Suppressor macrophage treated with lipopolysaccharide for 1 hour (primary cell): Measurements from ENCODE around the gene RALGDS.
"Not testable (repeated sequence)": the region's sequence is repeated elsewhere in the genome, so short reads cannot be mapped to it uniquely, and the experiment has no call there.

ENCODE experiments used
- DNase-seq, 3 donors: peaks; one replicate each; pipeline ENCODE4 v3.0.0-alpha.2; 2020 to 2022

Gene RALGDS

DNA sequence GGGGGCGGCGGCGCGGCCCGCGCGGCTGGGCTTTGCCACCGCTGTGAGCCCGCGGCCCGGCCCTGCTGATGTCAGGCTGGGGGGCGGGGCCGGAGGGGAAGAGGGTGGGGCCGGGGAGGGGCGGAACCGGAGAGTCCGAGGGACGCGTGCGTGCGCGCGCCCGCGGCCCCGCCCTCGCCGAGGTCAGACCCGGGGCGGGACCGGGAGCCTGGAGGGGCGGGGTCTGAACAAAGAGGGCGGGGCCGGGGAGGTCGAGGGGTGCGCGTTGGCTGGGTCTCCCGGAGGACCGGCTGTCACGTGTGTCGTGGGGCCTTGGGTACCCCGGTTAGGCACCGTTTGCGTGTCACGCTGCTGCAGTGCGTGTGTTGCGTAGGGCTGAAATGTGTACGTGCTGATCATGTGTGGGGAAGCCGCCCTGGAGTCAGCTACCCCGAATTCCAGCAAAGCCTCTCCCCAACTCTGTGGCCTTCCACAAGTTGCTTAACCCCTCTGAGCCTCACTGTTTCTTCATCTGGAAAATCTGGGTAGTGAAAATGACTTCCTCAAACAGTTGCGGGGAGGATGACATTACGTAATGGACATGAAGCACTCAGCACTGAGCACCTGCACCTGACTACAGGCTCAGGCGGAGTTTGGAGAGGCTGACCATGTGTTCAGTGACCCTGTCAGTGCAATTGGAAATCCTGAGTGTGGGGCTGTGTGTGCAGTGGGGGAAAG is at the start of gene RALGDS:
Gene RALGDS (minus strand): TSS at position 43 of the 717 bp plus-strand sequence. CDS start 86 bp downstream, outside the sequence.
- DNase-seq: peak; percentile 97 to 100 (median 98)

DNA sequence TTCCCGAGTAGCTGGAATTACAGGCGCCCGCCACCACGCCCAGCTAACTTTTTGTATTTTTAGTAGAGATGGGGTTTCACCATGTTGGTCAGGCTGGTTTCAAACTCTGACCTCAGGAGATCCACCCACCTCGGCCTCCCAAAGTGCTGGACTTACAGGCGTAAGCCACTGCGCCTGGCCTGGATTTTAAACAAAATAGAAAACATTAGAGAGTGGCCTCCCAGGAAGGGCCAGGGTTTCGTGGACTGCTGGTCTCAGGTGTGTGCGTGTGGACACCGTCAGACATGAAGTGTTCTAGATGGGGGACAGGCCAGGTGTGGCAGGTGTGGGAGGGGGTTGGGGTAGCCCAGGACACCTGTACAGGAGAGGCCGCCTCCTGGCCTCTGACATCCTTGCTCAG is 49.7 kb upstream of the RALGDS start:
- no peak for DNase-seq

DNA sequence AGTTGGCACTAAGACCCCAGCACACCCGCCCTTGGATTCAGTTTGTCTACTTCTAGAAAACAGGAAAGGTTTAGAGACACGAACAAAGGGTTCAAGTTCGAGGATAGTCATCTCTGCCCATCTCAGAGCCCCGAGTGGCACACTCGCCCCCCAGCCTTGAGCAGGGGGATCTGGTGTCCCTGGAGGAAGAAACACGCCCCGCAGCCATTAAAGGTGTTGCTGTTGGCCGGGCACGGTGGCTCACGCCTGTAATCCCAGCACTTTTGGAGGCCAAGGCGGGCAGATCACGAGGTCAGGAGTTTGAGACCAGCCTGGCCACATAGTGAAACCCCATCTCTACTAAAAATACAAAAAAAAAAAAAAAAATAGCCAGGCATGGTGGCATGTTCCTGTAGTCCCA is 48.6 kb upstream of the RALGDS start:
- not testable (repeated sequence) for DNase-seq

DNA sequence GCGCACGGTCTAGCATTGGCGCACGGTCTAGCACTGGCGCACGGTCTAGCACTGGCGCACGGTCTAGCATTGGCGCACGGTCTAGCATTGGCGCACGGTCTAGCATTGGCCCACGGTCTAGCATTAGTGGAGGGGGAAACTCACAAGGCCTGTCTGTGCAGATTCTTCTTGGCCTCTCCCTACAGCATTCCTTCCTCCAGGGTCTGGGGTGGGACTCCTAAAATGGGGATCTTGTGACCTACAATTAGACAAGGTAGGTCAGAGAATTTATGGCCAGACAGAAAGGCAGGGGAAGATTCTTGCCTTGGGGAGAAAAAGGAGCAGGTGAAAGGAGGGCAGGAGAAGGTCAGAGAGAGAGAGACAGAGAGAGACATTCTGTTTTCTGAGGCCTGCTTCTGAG is 48.1 kb upstream of the RALGDS start:
- no peak for DNase-seq

DNA sequence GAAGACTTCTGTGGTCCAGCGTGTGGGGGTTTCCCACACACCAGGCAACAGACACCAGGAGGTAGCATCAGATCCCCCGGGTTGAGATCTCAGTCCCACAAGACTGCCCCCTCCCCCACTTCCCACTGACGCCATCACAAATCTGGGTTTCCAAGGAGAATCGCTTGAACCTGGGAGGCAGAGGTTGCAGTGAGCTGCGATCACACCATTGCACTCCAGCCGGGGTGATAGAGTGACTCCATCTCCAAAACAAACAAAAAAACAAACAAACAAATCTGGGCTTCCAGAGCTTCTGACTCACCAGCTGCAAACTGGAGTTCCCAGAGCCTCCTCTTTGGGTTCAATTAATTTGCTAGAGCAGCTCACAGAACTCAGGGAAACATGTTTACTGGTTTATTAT is 47.4 kb upstream of the RALGDS start:
- DNase-seq: no peak

DNA sequence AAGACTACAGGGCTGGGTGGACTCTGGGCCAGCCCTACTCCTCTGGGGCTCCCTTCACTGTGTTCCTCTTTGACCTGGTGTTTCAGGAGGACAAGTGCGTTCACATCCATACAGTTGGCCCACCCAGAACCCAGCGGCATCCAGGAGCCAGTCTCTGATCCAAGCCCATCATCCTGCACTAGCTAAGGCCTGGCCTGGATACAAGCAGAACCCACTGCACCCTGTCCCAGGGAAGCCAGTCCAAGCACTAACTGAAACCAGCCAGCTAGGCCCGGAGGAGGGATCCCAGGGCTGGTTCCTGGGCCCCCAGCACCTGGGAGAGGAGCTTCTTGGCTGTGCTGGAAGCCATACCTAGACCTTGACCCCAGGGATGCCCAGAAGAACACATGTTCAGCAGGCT is 46.7 kb upstream of the RALGDS start:
- DNase-seq: no peak

DNA sequence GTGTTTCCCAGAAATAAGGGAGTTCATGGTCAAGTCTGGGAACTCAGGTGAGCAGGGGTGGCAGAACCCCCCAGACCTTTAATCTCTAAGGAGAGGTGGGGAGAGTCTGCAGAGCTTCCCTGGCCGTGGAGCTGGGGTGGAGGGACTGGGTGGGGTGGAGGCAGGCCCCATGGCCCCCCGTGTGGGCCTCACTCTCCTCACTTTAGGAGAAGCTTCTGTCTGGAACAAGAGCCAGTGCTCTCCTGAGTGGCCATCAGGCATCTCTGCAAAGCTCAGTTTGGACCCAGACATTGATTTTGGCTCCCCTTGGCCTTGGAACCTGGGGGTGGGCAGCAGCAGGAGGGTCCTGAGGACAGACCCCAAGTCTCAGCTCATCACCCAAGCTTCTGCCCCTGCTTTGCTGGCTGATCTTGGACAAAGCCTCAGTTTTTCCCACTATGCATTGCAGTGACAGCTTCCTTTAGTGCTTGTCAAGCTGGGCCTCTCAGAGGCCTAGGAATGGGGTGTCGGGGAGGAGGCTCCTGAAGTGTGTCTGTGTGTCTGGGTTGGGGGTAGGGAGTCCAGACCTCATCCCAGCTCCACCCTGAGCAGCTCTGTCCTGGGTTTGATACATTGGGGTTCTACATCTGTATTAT is 46.2 kb upstream of the RALGDS start:
- DNase-seq: no peak

DNA sequence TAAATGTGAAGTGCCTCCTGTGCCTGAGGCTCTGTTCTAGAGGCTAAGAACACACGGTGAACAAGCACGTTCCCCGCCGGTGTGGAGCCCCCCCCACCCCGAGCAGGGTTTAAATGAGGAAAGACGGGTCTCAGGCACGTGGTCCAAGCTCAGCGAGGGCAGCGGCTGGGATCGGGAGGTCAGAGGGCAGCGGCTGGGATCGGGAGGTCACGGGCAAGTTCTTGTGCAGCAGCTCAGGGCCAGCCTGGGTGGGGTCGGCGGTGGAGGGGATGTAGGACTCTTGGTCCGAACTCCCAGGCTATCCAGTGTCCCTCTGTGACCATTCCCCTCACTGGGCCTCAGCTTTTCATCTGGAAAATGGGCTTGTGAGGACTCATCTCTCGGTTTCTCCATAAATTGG is 45.4 kb upstream of the RALGDS start:
- DNase-seq: no peak

DNA sequence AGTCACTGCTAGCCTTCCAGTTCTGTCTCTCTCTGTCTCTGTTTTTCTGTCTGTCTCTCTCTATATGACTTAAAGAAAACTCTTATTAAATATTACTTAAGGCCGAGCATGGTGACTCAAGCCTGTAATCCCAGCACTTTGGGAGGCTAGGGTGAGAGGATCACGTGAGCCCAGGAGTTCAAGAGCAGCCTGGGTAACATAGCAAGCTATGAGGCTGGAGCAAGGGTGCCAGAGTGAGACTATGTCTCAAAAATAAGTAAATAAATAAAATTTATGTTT is 44.4 kb upstream of the RALGDS start:
- DNase-seq: no peak

DNA sequence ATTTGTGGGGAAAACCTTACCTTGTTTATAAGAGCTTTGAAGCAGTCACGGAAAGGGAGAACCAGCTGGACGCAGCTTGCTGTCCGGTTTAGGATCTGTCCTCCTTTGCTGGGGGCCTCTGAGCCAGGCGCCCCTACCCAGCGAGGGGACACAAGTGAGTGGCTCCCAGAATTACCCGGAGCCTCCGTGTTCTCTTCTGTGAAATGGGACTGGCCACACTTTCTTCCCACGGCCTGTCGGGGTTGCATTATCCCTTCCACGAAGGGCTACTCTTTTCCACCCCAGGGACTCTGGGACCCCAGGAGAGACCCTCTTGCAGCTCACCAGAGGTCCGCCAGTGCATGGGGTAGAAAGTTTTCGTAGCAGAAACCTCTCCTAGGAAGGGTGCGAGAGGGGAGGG is 43.2 kb upstream of the RALGDS start:
- DNase-seq: no peak

DNA sequence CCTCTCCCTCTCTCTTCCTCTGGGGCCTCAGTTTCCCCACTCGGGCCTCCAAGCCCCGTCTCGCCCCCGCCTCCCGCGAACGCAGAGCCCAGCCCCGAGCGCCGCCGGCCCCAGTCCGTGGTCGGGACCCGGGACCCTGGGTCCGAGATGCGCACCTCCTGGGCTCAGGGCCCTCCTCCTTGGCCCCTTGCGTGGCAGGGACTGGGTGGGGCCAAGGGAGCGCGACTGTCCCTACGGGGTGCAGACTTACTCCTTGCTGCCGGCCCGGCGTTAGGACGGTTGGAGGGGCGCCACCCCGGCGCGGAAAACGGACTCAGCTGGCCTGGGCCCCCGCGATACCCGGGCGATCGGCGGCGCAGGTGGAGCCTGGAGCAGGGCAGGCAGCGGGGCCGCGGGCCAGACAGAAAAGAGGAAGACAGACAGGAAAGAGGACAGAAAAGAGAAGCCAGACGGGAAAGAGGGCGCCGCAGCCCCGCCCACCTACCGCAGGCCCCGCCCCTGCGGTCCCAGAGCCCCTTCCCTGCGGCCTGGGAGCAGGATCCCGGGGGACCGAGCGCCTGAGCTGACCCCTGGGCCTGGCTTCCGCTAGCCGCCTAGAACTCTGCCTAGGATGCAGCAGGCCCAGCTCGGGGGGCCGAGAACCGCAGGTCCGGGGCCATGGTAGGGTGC is 42.6 kb upstream of the RALGDS start, which contains the start of gene GBGT1:
Gene GBGT1 (minus strand): TSS at position 411 of the 669 bp plus-strand sequence. CDS start 1,502 bp downstream, outside the sequence.
- DNase-seq: peak; percentile 67 to 84 (median 69)

DNA sequence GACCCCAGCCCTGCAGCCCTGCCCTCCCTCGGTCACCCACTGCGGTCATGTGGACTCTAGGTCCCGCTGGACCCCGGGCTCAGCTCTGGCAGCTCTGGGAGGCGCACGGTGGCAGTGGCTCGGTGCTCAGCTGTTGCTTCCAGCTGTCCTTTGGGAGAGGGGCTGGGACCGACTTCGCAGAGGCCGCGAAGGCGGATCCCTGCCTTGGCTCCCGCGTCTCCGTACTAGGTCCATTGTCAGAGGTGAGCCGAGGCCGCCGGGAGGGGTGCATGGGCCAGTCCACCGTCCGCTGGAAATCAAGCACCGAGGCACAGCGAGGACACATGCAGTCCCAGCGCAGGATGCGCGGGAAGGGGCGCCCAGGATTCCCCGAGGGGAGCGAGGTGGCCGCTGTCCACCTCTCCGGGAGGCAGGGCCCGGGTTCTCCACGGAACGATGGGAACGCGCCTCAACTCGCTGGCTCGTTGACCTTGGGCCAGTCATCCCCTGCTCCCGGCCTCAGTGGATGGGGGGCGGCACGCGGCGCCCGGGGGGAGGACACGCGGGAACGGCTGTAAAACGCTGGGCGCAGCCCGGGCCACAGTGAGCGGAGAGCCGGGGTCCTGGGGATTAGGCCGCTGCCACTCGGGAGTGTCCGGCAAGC is 41.9 kb upstream of the RALGDS start:
- no peak for DNase-seq

DNA sequence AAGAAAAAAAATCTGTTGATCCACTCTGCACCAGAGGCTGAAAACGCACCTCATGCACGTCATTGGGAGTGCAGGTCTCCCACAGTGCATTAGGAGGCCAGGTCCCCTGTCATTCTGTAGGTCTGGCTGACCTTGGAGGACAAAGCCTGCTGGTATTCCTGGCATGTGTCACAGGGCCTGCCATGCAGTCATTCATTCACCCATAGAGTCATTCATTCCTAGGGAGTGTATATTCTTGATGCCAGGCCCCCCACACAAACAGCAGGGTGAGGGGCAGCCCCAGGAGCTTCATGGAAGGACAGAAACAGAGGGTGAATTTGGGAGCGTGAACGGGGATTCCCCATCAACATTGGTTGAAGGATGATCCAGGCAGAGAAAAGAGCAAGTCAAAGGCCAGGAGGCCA is 40.5 kb upstream of the RALGDS start:
- no peak for DNase-seq

DNA sequence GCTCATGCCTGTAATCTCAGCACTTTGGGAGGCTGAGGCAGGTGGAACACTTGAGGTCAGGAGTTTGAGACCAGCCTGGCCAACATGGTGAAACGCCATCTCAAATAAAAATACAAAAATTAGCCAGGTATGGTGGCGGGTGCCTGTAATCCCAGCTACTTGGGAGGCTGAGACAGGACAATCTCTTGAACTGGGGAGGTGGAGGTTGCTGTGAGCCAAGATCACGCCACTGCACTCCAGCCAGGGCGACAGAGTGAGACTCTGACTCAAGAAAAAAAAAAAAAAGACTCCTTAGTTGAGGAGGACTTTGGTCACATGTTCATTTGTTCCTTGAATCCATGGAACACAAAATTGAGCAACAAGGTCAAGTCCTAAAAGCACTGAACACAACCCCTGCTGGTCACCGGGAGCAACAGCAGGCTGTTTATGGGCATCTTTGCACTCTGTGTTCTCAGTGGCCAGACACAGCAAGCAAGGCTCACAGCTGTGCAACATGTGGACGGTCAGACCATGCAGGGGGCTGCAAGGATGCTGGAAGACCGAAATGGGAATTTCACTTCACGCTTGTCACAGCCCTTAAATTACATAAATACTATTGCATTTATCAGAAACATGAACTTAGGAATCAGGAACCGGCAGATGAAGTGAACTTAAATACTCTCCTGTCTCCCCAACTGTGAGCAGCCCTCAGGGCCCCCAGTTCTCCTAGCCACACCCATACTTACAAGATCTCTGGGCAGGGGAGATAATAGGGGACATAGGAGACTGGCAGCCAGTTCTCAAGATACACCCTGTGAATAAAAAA is 39.9 kb upstream of the RALGDS start:
- DNase-seq: peak; percentile 88 to 92 (median 91)

DNA sequence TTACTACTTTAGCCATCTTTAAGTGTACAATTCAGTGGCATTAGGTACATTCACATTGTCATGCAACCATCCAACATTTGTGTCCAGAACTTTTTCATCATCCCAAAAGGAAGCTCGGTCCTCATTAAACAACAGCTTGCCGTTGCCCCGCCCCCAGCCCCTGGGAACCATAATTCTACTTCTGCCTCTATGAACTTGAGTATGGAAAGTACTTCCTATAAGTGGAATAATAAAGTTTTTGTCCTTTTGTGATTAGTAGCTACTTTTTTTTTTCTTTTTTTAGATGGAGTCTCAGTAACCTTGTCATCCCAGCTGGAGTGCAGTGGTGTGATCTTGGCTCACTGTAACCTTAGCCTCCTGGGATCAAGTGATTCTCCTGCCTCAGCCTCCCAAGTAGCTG is 37.7 kb upstream of the RALGDS start:
- no peak for DNase-seq

DNA sequence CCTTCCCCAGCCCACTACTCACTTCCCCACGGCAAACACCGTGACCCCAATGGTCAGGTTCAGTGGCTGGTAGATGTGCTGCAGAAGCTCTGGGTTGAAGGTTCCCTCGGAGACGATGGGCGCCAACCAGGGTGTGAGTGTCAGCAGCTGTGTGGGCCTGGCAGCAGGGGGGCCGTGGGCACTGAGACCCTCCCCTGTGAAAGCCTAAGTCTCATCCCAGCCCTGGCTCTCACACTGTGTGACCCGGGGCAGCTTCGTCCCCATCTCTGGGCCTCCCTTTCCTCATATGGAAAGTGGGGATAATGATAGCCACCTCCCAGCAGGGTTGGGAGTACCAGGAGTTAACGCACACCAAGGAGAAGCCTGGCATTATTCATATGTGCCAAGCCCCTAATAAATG is 34.1 kb upstream of the RALGDS start:
- no peak for DNase-seq

DNA sequence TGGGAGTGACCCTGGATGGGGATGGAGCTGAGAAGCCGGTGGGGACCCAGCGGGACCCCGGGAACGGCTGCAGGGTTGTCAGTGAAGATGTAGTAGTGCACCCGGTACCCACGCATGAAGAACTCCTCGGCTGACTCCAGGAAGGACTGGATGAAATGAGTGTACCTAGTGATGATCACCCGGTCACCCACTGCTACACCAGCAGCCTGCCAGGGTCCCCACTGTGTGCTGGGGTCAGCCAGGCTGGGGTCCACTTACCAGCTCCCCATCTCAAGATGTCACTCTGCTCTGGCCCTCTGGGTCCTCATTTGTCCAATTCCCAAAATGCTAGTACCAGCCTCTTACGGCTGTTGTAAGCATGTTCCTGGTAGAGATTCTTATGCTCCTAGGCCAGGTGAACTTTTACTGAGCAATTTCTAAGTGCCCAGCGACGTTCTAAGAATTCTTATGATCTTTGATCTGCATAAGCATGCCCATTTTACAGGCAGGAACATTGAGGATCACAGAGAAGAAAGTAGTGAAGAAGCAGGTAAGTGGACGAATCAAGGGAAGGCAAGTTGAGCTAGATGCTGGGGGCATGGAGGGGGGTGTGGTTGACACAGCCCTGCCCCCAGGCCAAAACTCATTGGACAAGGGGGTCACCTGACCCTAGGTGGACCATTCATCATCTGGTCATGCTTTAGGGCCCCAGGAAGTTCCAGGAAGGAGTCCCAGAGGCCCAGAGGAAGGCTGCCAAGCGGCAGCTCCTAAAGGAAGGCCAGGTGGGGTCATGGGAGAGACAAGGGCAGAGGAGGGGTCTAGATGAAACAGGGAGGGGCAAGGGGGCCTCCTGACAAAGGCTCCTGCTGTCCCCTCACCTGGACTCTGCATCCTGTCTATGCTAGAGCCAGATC is 33.3 kb upstream of the RALGDS start:
- no peak for DNase-seq

DNA sequence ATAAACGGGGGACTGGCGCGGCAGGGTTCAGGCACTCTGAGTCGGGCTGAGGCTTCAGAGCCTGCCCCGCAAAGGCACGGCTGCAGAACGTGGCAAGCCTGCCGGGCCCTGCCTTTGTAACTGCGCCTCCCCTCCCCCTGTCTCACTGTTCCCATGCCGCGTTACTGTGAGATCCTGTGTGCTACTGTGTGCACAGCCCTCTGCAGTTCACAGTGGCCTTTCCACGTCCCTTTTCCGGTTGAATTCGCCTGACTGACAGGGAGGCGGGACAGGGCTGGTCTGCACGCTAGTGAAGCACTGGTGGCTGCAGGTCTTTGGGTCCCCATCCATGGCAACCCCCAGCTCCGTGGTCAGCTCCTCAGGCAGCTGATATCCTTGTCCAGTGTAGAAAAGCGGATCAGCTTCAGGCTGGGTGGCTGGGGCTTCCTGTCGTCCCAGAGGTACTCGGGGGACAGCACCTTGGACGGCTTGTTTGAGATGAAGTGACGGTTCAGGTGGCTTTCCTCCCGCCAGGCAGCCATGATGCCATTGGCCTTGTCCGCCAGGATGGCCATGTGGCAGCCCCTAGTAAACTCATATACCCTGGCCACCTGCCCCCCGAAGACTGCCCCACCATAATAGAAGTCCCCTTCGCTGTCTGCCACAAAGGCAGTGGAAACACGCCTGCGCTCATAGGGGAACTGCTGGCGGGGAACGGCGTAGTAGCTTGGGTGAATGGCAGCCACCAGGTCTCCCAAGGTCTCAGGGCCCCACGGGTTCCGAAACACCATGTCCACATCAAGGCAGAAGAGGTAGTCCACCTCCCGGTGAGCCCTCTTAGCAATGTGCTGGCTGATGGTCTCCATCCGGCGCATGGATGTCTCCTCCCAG is 32.4 kb upstream of the RALGDS start:
- DNase-seq: no peak

DNA sequence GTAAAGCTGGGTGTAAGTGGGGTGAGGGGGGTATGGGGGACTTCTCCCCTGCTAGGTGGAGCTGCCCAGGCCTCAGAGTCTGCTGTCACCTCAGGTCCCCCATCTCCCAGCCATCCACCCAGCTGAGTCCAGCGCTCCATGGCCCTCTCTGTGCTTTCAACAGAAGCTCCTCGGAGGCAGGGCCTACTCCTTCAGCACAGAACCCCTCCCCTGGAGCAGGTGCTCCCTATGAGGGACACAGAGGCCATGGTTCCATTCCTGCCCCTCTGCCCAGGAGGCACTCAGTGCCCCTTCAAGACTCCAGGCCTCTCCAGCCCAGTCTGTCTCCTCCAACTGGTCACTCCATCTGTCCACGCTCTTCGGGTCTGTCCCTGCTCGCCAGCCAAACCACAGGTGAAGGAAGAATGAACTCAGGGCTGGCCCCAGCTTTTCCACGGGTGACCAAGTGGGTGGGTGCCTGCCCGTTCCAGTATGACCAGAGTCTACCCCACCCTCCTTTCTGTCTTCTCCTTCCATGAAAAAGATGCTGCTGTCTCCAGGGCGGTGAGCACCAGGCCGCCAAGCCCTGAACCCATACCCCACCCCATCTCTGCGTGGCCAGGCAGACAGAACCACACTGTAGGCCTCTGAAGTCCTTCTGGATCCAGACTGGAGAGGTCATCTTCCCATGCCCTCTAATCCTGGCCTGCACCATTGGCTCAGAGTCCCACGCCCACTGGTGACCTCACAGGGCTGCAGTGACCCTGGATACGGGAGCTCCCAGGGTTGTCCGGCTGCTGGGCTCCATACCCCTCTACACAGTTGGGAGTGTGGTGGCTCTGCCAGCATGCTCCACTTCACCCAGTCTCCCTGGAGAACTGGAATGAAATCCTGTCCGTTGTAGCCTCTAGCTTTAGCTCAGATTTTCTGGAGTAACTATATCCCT is 30.8 kb upstream of the RALGDS start:
- no peak for DNase-seq

DNA sequence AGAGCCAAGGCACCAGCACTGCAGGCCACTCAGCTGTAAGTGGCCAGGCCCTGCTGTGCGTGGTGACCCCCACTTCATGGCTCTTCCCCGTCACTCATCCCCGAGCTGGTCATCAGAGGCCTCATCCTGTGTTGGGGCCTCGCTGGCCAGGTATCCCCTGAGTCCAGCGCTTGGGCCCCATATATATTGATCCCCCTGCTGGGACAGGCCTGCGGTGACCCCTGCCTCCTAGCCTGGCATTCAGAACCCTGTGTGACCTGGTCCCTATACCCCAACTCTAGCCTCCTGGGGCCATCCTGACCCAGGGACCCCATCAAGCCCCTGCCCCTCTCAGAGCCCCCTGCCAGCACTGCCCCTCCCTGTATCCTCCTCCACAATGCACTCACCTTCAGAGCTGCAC is 30.0 kb upstream of the RALGDS start:
- no peak for DNase-seq
